Right atrium auricular region (tissue), 2 donors: Measurements from ENCODE around the gene CCDC50. TPM values are rescaled to one million over a fixed set of nuclear protein-coding genes. Genes with fewer than 3 reads are reported as not detected.

Source experiments
- DNase-seq: peaks from one replicate; pipeline ENCODE4 v3.0.0-alpha.2; 2019; ENCODE audit warnings: low spot score
- H3K27ac ChIP-seq, 2 donors: fragments of 200-600 bp; sonication (generic); 1 replicate in 1 of 2; 2 replicates in 1 of 2; pipeline ENCODE4 v1.5.1; 2016 to 2019
- H3K27me3 ChIP-seq, 2 donors: fragments of 200-600 bp; sonication (generic); one replicate each; pipeline versions ENCODE4 v1.5.1 to v1.6.0; 2017 to 2019
- H3K36me3 ChIP-seq: fragments of 200-600 bp; sonication (generic); one replicate; pipeline ENCODE4 v1.5.1; 2016
- H3K4me1 ChIP-seq, 2 donors: fragments of 200-600 bp; sonication (generic); one replicate each; pipeline versions ENCODE4 v1.5.1 to v1.6.0; 2017 to 2019
- H3K4me3 ChIP-seq, 2 donors: fragments of 200-600 bp; sonication (generic); 1 replicate in 1 of 2; 2 replicates in 1 of 2; pipeline ENCODE4 v1.5.1; 2017 to 2019; ENCODE audit warnings: mild to moderate bottlenecking in 1 of 2, moderate library complexity in 1 of 2
- H3K9me3 ChIP-seq, 2 donors: fragments of 200-600 bp; sonication (generic); one replicate each; pipeline ENCODE4 v1.5.1; 2019
- total RNA-seq, 2 donors: library from RNA; depleted of rRNA; stranded (reverse); fragments of >200 nt; gene quantifications; one replicate each; pipeline ENCODE4 v1.1.0, GENCODE V29; 2016
- TF ChIP-seq, protein P1 (sequence below), 2 donors: fragments of 200-600 bp; sonication (generic); IDR thresholded peaks; one replicate each; pipeline ENCODE4 v1.5.1; 2019; ENCODE audit warnings: antibody characterized with exemption in 2 of 2

CCDC50 gene
- total RNA-seq, 2 donors from 2014 or later, result 58.7 to 70.7 TPM

DNA sequence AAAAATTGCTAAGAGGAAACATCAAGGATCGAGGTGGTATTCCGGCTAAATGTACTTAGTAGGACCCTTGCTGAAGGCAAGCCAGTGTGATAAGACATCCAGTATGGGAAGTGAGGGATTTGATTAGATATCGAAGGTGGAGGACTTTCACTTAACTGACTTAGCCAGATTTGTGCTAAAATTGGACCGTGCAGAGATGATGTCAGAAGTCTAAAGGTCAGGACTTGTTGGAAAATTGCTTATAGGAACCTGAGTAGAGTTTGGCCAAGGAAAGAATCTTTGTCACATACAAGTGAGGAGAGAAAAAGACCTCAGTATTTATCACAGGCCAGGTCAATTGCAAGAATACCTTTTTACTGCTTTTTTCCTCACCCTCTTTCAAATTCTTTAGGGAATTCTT lies 100.9 kb downstream of the CCDC50 start:
- H3K27ac ChIP-seq, result no peak overlapping the region
- DNase-seq, result no peak
- no peaks in the 10 kb centered on the region for H3K27me3 ChIP-seq
- TF ChIP-seq, protein P1, sequence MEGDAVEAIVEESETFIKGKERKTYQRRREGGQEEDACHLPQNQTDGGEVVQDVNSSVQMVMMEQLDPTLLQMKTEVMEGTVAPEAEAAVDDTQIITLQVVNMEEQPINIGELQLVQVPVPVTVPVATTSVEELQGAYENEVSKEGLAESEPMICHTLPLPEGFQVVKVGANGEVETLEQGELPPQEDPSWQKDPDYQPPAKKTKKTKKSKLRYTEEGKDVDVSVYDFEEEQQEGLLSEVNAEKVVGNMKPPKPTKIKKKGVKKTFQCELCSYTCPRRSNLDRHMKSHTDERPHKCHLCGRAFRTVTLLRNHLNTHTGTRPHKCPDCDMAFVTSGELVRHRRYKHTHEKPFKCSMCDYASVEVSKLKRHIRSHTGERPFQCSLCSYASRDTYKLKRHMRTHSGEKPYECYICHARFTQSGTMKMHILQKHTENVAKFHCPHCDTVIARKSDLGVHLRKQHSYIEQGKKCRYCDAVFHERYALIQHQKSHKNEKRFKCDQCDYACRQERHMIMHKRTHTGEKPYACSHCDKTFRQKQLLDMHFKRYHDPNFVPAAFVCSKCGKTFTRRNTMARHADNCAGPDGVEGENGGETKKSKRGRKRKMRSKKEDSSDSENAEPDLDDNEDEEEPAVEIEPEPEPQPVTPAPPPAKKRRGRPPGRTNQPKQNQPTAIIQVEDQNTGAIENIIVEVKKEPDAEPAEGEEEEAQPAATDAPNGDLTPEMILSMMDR (IDR thresholded peaks at IDR 0.05), result no peak
- peaks cover 0 to 3% of the 10 kb centered on the region in 2 donors for H3K9me3 ChIP-seq
- no peaks in the 10 kb centered on the region for H3K4me1 ChIP-seq
- H3K36me3 ChIP-seq, result no peaks in the 10 kb centered on the region
- H3K4me3 ChIP-seq, result no peak overlapping the region

DNA sequence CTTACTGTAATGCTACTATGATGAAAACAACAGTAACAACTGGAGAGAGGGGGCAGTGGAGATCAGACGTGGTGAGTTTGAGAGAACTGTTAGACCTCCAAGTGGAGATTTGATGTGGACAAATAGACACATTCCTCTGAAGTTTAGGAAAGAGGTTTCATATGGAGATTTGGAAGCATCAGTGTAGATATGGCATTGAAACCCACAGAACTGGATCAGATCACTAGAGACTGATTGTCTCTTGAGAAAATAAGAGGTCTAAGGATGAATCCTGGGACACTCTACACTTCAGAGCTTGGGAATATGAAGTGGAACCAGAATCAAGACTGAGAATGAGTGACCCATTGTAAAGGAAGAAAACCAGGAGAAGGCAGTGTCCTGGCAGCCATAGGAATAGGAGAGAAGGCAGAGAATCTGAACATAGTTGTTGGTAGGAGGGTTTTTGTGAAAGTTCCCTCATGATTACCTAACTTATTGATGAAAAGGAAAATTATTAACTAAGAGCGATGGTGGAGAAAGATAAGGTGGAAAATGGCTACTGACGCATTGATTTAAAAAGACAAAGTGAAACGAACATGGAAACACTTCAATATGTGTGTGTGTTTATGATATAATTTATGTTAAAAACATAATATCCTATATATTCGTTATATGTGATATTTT lies 102.1 kb downstream of the CCDC50 start:
- no peak for DNase-seq
- TF ChIP-seq, protein P1 (IDR thresholded peaks at IDR 0.05), result no peak
- H3K4me1 ChIP-seq, result no peaks in the 10 kb centered on the region
- no peaks in the 10 kb centered on the region for H3K27me3 ChIP-seq
- no peak overlapping the region for H3K4me3 ChIP-seq
- peaks cover 0 to 3% of the 10 kb centered on the region in 2 donors for H3K9me3 ChIP-seq
- no peaks in the 10 kb centered on the region for H3K36me3 ChIP-seq
- no peak overlapping the region for H3K27ac ChIP-seq

GRCh38 chr3:191432162-191432561 lies 103.0 kb downstream of the CCDC50 start:
- no peak overlapping the region for H3K27ac ChIP-seq
- H3K9me3 ChIP-seq, result peaks cover 0 to 3% of the 10 kb centered on the region in 2 donors
- H3K4me3 ChIP-seq, result no peak overlapping the region
- no peaks in the 10 kb centered on the region for H3K36me3 ChIP-seq
- no peak for DNase-seq
- no peaks in the 10 kb centered on the region for H3K4me1 ChIP-seq
- H3K27me3 ChIP-seq, result no peaks in the 10 kb centered on the region
- TF ChIP-seq, protein P1 (IDR thresholded peaks at IDR 0.05), result no peak

GRCh38 chr3:191434024-191434423 lies 104.8 kb downstream of the CCDC50 start:
- TF ChIP-seq, protein P1 (IDR thresholded peaks at IDR 0.05), result no peak

DNA sequence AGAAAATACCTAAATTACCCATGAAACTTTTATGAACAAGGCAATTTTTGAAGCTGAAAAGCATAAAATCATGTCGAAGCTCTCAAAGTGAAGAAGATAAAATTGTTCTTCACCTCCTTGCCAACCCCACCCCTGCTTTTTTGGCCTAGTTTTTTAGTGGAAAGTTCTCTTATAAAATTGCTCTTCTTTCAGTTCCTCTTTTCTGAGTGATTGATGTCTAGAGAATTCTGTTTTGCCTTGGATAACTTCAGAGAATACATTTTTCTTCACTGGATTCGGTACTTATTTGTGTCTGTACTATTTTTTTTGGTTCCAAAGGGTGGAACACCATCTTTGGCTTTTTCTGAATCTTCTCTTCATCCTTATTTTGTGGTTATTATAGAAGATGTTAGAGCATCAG lies 106.8 kb downstream of the CCDC50 start:
- H3K9me3 ChIP-seq, result peaks cover 0 to 9% of the 10 kb centered on the region in 2 donors
- no peak overlapping the region for H3K4me3 ChIP-seq
- no peak for DNase-seq
- no peak overlapping the region for H3K27ac ChIP-seq
- no peaks in the 10 kb centered on the region for H3K27me3 ChIP-seq
- no peaks in the 10 kb centered on the region for H3K4me1 ChIP-seq
- H3K36me3 ChIP-seq, result no peaks in the 10 kb centered on the region
- TF ChIP-seq, protein P1 (IDR thresholded peaks at IDR 0.05), result no peak

More at GRCh38 chr3:191434024-191434423, 104.8 kb downstream of the CCDC50 start:
- Histone ChIP-seq H3K4me1 (no peaks in the 10 kb centered on the region), H3K4me3 (no peak overlapping the region), H3K36me3 (no peaks in the 10 kb centered on the region), H3K27me3 (no peaks in the 10 kb centered on the region), H3K27ac (no peak overlapping the region), H3K9me3 (peaks cover 0 to 3% of the 10 kb centered on the region in 2 donors)
- no peak for DNase-seq
